NCI-H1048 (cell line): ENCODE results near the gene ARHGAP15.

Source experiments
- DNase-seq: peaks from one replicate; lab custom pipeline; 2025; lab: John Stamatoyannopoulos, UW

Gene ARHGAP15

DNA sequence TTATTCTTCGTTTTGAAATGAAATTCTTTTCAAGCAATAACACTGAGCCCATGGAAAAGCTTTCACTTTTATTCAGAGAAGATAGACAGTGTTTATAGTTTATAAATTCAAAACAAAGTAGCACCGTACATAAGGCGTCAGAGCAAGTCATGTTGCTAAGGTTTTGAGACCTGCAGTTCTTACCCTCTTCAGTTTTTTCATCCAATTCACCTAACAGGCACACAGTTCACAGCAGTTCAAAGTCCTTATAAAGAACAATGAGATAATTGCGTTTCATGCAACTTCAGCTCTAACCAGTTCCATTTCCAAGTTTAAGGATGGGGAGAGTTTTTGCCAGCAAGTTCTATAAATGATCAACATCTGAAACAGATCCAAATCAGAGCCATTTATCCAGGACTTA, 96.7 kb downstream of the ARHGAP15 start:
- no peak for DNase-seq

DNA sequence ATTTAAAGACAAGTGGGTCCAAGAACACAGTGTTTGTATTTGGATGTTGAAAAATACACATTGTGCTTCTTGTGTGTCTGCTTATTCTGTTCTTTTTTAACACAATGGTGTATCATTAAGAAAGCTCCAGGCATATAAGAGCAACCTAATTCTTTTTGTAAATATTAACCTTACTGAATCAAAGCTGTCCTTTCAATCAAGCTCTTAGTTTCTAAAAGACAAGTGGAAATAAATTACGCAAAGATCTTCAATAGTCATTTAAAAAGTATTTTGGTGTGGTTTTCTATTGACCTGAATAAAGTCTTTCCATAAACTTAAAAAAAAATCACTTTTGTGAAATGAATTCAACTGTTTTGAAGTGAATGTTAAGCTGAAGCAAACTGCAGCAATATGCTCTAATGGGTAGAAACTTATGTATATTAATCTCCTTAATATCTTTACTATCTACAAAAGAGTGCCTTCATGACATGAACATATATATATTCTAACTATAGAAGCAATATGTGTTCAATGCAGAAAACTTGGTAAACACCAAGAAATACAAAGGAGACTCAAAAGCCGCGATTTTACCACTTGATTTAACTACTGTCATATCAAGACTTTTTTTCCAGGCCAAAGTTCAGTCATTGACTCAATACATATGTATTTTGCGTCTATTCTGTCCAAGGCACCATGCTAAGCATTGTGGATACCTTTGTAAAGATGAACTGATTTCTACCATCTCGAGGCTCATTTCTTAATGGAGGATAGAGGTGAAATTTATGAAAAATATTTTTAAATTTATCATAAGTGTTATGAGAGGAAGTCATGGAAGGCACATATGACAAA, 97.7 kb downstream of the ARHGAP15 start:
- no peak for DNase-seq

DNA sequence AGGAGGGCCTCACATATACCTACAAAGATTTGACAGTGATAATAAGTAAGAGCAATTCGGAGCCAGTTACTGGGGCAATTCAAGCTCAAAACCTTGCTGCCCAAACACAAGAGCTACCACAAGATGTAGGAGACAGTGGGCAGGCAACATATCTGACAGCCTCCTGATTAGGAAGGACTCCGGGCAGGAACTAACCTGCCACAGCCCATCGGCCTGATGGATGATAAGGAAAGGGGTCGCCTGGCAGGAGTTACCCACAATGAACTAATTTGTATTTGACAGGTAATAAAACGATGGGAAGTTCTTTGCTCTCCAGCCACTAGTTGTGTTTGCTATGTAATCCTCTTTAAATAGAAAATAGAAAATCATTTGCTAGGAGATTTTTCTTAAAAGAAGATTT, 100.2 kb downstream of the ARHGAP15 start:
- no peak for DNase-seq

DNA sequence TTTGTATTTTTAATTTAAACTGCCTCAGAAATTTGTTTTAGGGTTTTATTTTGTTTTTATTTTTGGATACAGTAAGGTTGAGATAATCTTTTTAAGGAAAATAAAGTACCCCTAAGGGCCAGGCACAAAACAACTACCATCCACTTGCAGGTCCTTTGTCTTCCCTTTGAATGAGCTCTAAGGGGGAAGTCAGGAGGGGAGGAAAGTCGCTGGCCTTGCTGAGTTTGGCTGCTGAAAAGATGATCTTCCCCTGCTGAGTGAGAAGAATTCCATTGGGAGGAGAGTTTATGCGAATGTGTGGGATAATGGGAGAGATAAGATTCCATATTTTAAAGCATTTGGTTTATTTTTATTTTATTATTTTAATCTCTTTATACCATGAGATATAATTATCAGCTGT, 100.7 kb downstream of the ARHGAP15 start:
- DNase-seq = no peak

DNA sequence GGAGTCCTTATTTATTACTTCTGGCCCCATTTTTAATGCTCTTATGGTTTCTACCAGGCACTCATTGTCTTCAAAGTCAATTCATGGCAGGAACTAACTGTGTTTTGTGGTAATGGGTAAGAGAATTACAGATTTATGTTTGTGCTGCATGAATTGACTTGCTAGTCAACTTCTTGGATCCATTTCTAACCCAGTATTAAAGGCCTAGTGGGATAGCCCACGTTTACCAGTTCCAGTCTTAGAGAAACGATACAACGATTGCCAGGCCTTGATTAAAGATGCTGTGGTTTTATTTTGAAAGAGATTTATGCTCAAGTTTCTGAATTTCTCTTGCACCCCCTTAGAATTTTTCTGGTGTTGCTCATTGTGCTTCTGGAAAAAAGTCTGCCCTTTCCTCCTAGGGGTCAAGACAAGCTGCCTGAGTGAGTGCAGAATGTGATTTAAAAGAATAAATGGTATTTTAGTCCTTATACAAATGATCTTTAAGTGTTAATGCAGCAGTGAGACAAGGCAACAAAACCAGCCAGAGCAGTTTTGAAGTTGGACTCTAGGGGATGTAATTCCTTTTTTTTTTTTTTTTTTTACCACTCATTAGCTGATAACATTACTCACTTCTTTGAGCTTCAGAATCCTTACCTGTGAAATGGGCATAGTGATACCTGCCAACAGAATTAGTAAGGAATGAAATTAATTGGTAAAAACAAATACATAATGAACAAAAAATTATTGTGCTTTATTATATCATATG, 101.5 kb downstream of the ARHGAP15 start:
- no peak for DNase-seq

DNA sequence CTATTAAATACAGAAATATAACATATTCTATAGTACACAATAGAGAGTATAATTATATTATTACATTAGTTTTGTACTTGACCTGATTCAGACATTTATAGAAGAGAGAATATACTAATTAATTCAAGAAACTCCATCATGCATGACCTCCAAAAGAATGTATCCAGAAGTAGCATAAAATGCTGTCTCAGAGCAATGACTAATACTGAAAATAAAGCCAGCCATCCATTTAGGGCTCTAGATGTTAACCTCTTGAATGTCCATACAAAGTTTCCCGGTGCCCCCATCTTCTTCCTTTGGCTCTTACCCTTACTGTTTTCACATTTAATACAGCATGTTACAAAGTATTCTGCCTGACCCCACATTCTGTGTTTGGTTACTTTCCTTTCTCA, 102.0 kb downstream of the ARHGAP15 start:
- no peak for DNase-seq

DNA sequence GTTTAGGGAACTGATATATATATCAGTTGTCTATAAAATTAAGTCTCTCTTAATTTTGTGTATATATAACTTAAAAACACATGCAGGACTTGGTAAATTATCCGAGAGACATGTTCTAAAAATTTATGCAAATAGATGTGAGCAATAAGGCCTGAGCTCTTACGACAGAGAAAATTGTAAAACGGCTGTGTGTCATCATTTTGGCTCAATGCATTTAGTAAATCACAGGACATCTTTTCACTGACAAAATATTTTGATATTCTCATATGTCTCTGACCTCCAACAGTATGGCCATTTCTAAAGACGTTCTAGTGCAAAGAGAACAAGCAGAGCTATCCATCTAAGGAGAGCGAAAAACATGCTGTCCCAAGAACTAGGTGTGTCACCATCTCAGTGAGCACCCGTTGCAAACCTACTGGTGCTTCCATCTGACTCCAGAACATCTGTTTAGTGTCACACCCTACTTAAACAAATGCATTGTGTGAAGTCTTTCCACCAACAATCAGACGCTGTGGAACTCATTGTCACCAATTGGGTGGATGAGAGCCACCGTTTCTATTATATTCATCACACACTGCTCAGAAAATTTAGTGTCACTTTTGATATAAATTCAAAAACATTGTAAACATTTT, 108.0 kb downstream of the ARHGAP15 start:
- DNase-seq = no peak

GRCh38 chr2:143241403-143242088, 112.3 kb downstream of the ARHGAP15 start:
- no peak for DNase-seq

DNA sequence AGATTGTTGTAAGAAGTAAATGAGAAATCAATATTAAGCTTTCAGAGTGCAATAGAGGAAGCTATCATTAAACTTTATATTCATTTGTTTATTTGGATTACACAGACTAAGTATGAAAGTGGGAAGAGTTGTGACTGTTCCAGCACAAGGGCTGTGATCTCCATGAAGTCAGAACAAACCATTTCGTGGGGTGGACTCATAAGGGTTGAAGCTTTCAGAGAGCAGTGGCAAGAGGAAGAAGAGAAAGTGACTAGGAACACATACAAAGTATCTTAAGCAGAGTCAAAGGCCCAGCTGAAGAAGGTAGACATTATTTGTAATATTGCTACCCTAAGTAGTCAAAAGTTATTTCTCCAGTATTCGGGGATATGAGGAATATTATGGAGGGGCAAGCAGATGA, 117.0 kb downstream of the ARHGAP15 start:
- no peak for DNase-seq

- DNase-seq = no peak
Observed at GRCh38 chr2:143246815-143247744, 117.9 kb downstream of the ARHGAP15 start.

- DNase-seq = no peak
Observed at GRCh38 chr2:143248631-143249030, 119.4 kb downstream of the ARHGAP15 start.

GRCh38 chr2:143251681-143252080, 122.5 kb downstream of the ARHGAP15 start:
- DNase-seq = no peak

DNA sequence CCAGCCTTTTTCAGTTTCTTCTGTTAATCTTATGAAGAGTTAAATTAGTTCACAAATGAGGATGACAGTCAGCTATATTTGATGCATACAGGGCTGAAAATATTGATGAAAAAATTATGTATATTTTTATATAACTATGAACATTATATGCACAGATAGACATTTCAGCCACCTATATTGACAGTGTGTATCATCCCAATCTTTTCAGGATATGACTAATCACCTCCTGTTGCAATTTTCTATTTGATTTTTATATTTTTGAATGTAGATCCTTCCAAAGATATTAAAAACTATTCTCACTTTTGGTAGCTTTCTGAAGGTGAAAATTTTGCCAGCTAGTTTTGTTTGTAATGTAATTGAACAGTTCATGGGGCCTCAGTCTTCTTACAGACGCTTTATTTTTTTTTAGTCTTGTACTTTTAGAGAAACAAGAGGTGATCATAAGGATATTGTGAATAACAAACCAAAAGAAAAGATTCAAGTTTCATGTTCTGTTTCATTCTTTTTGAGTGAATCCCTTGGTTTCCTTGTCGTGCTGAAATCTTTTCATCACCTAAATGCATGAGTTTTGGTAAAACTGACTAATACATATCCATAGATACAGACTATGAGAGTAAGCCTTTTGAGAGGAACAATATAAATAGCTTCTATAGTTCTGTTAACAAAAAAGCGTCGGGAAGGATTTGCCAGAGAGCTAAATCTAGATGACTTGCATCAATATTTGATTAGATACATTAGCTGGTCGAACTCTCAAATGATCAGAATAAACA, 123.1 kb downstream of the ARHGAP15 start:
- no peak for DNase-seq

DNA sequence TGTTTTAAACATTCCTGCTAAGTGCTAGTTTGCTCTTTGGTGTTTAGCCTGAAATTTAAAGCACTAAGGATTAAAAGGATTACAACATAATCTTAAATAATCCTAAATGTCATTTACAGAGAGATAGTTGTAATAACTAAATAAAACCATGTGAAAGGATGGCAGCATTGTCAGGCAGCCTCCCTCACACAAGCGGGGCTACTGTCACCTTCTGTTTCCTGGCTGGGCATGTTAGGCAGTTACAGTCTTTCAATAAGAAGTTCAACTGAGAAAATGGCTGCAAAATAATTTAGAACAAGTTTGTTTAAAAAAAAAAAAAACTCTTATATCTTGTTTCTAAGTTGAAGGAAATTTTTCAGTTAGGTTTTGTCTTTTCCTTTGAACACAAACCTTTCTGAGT, 124.9 kb downstream of the ARHGAP15 start:
- DNase-seq = no peak

GRCh38 chr2:143255086-143255485, 125.9 kb downstream of the ARHGAP15 start:
- DNase-seq = no peak

GRCh38 chr2:143255899-143256298, 126.7 kb downstream of the ARHGAP15 start:
- no peak for DNase-seq

DNA sequence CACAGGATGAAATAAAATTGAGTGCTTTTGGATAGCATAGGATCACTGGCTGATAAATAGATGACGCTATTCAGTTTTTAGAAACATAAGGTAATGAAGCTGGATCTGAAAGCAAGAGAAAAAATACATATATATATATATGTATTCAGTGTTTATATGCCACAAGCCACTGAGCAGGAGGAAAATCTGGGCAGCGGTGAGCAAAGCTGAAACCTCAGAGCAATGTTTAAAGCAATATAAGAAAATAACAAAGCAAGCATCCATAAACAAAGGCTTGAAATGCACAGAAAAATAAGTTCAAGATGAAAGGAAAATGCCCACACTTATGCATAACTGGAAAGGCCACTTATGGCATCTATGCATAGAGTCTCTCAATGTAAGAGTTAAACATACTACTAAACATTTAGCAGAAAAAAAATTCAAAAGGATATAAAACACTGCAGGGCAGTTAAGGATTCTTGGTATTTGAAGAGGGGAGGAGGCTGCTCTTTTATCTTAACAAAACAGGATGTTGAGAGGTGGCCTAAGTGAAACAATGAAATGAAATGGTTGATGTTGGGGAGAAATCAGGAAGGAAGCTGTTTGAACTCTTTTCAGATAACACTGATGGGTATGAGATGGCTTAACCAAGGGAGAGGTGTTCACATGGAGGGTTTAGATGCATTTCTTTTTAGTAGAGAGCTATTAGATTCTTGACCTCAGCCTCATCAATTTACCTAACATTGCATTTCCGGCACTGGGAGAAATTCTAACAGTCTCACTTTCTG, 129.1 kb downstream of the ARHGAP15 start:
- no peak for DNase-seq

DNA sequence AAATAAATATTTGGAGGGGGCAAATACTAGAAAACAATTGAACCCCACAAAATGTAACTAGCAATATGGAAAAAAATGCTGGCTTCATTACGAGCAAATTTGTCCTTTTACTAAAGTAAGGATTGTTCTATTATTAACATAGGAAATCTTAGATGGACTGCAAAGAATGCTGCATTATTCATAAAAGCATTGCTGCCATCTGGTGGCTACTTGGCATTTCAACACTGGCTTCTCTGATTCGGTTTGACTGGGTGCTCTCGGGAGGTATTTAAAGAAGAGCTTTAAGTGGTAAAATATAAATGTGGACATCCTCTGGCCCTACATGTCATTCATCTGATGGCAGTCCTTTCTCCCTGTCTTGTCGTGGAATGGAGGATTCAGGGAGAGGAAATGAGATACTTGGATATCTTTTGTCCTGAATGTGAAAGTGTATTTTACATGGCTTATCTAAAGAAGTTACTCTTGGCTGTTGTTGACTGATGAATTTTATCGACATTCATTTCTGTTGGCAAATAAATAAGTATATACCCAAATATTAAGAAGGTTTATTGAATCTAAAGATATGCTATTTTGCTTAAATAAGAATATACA, 130.2 kb downstream of the ARHGAP15 start:
- no peak for DNase-seq

DNA sequence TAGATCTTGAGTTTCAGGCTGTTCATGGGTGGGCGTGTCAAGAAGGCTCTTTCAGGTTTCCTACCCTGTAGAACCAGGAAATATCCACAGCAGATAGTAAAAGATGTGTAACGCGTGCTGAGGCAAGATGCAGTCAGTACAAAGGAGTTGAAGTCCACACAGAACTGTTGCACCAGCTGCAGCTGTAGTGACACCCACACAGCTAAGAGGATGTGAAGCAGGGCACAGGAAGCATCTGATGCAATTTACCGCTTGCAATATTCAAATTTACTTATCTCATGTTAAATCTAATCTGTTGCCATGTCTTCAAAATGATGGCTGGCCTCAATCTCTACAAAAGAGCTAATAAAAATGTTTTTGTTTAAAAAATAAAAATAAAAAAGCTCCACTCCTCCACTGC, 132.8 kb downstream of the ARHGAP15 start:
- DNase-seq = no peak
